ENCODE data around the gene CUTC.

The CUTC gene

GRCh38 chr10:99732033-99732842 lies at the start of gene CUTC, which contains the start of gene COX15:
TSS of gene CUTC (plus strand) at chr10:99732234. CDS start at chr10:99732349, 115 bp downstream.
TSS of gene COX15 (minus strand) at chr10:99732127. CDS start at chr10:99732049, 78 bp downstream.
- Histone ChIP-seq H3K9ac (ENCODE audit: low read length in 5 of 5) (peak within 1 kb of the TSS; percentile 87 to 99 (median 95)), H3K9me3 (ENCODE audit: control insufficient read depth in 5 of 5, low read length in 5 of 5) (no peaks in the 10 kb centered on the region)

GRCh38 chr10:99682752-99683151 lies 49.3 kb upstream of the CUTC start:
- no peaks in the 10 kb centered on the region for H3K27me3 ChIP-seq (ENCODE audit: control insufficient read depth in 5 of 5, insufficient read depth in 4 of 5, low read length in 5 of 5)
- no peak overlapping the region for H3K4me3 ChIP-seq (ENCODE audit: low read depth in 1 of 5, low read length in 5 of 5)
- H3K4me1 ChIP-seq (ENCODE audit: control insufficient read depth in 5 of 5, insufficient read depth in 5 of 5, low read length in 5 of 5): peaks cover 0 to 13% (median 0%) of the 10 kb centered on the region in 5 donors
- H3K9ac ChIP-seq (ENCODE audit: low read length in 5 of 5): no peak overlapping the region
- no peak overlapping the region for H3K27ac ChIP-seq (ENCODE audit: low read depth, low read length)
- H3K9me3 ChIP-seq (ENCODE audit: control insufficient read depth in 5 of 5, low read length in 5 of 5): no peaks in the 10 kb centered on the region
- peaks cover 11 to 26% (median 12%) of the 10 kb centered on the region in 5 donors for H3K36me3 ChIP-seq (ENCODE audit: control insufficient read depth in 5 of 5, insufficient read depth in 5 of 5, low read length in 5 of 5)

More at GRCh38 chr10:99732033-99732842, at the start of gene CUTC, which contains the start of gene COX15:
- H3K27me3 ChIP-seq (ENCODE audit: control insufficient read depth in 5 of 5, insufficient read depth in 4 of 5, low read length in 5 of 5): no peaks in the 10 kb centered on the region
- peak within 1 kb of the TSS; percentile 81 to 100 (median 99) for H3K4me3 ChIP-seq (ENCODE audit: low read depth in 1 of 5, low read length in 5 of 5)
- peak within 1 kb of the TSS; percentile 93 for H3K27ac ChIP-seq (ENCODE audit: low read depth, low read length)
- peaks cover 1 to 38% (median 26%) of the 10 kb centered on the region in 5 donors for H3K4me1 ChIP-seq (ENCODE audit: control insufficient read depth in 5 of 5, insufficient read depth in 5 of 5, low read length in 5 of 5)
- peaks cover 4 to 23% (median 11%) of the 10 kb centered on the region in 5 donors for H3K36me3 ChIP-seq (ENCODE audit: control insufficient read depth in 5 of 5, insufficient read depth in 5 of 5, low read length in 5 of 5)

GRCh38 chr10:99685597-99685967 lies 46.5 kb upstream of the CUTC start:
- no peak overlapping the region for H3K9ac ChIP-seq (ENCODE audit: low read length in 5 of 5)
- H3K4me1 ChIP-seq (ENCODE audit: control insufficient read depth in 5 of 5, insufficient read depth in 5 of 5, low read length in 5 of 5): peaks cover 0 to 13% (median 0%) of the 10 kb centered on the region in 5 donors
- H3K9me3 ChIP-seq (ENCODE audit: control insufficient read depth in 5 of 5, low read length in 5 of 5): no peaks in the 10 kb centered on the region
- H3K27me3 ChIP-seq (ENCODE audit: control insufficient read depth in 5 of 5, insufficient read depth in 4 of 5, low read length in 5 of 5): no peaks in the 10 kb centered on the region
- H3K27ac ChIP-seq (ENCODE audit: low read depth, low read length): no peak overlapping the region
- H3K36me3 ChIP-seq (ENCODE audit: control insufficient read depth in 5 of 5, insufficient read depth in 5 of 5, low read length in 5 of 5): peaks cover 2 to 13% (median 3%) of the 10 kb centered on the region in 5 donors
- no peak overlapping the region for H3K4me3 ChIP-seq (ENCODE audit: low read depth in 1 of 5, low read length in 5 of 5)

GRCh38 chr10:99689461-99689860 lies 42.6 kb upstream of the CUTC start:
- Histone ChIP-seq H3K9ac (ENCODE audit: low read length in 5 of 5) (no peak overlapping the region), H3K4me1 (ENCODE audit: control insufficient read depth in 5 of 5, insufficient read depth in 5 of 5, low read length in 5 of 5) (peaks cover 0 to 6% (median 0%) of the 10 kb centered on the region in 5 donors), H3K27me3 (ENCODE audit: control insufficient read depth in 5 of 5, insufficient read depth in 4 of 5, low read length in 5 of 5) (no peaks in the 10 kb centered on the region), H3K36me3 (ENCODE audit: control insufficient read depth in 5 of 5, insufficient read depth in 5 of 5, low read length in 5 of 5) (peaks cover 8 to 32% (median 17%) of the 10 kb centered on the region in 5 donors), H3K27ac (ENCODE audit: low read depth, low read length) (no peak overlapping the region), H3K9me3 (ENCODE audit: control insufficient read depth in 5 of 5, low read length in 5 of 5) (no peaks in the 10 kb centered on the region), H3K4me3 (ENCODE audit: low read depth in 1 of 5, low read length in 5 of 5) (no peak overlapping the region)

GRCh38 chr10:99693933-99694583 lies 38.0 kb upstream of the CUTC start:
- H3K36me3 ChIP-seq (ENCODE audit: control insufficient read depth in 5 of 5, insufficient read depth in 5 of 5, low read length in 5 of 5): peaks cover 30 to 61% (median 42%) of the 10 kb centered on the region in 5 donors
- H3K9ac ChIP-seq (ENCODE audit: low read length in 5 of 5): no peak overlapping the region
- H3K9me3 ChIP-seq (ENCODE audit: control insufficient read depth in 5 of 5, low read length in 5 of 5): no peaks in the 10 kb centered on the region
- no peak overlapping the region for H3K4me3 ChIP-seq (ENCODE audit: low read depth in 1 of 5, low read length in 5 of 5)
- H3K27ac ChIP-seq (ENCODE audit: low read depth, low read length): no peak overlapping the region
- no peaks in the 10 kb centered on the region for H3K27me3 ChIP-seq (ENCODE audit: control insufficient read depth in 5 of 5, insufficient read depth in 4 of 5, low read length in 5 of 5)
- no peaks in the 10 kb centered on the region for H3K4me1 ChIP-seq (ENCODE audit: control insufficient read depth in 5 of 5, insufficient read depth in 5 of 5, low read length in 5 of 5)

GRCh38 chr10:99695761-99696160 lies 36.3 kb upstream of the CUTC start:
- peaks cover 30 to 68% (median 42%) of the 10 kb centered on the region in 5 donors for H3K36me3 ChIP-seq (ENCODE audit: control insufficient read depth in 5 of 5, insufficient read depth in 5 of 5, low read length in 5 of 5)
- no peak overlapping the region for H3K4me3 ChIP-seq (ENCODE audit: low read depth in 1 of 5, low read length in 5 of 5)
- no peaks in the 10 kb centered on the region for H3K27me3 ChIP-seq (ENCODE audit: control insufficient read depth in 5 of 5, insufficient read depth in 4 of 5, low read length in 5 of 5)
- no peak overlapping the region for H3K27ac ChIP-seq (ENCODE audit: low read depth, low read length)
- H3K4me1 ChIP-seq (ENCODE audit: control insufficient read depth in 5 of 5, insufficient read depth in 5 of 5, low read length in 5 of 5): no peaks in the 10 kb centered on the region
- no peak overlapping the region for H3K9ac ChIP-seq (ENCODE audit: low read length in 5 of 5)
- H3K9me3 ChIP-seq (ENCODE audit: control insufficient read depth in 5 of 5, low read length in 5 of 5): no peaks in the 10 kb centered on the region

- H3K27me3 ChIP-seq (ENCODE audit: control insufficient read depth in 5 of 5, insufficient read depth in 4 of 5, low read length in 5 of 5): no peaks in the 10 kb centered on the region
- no peak overlapping the region for H3K27ac ChIP-seq (ENCODE audit: low read depth, low read length)
- no peaks in the 10 kb centered on the region for H3K9me3 ChIP-seq (ENCODE audit: control insufficient read depth in 5 of 5, low read length in 5 of 5)
- no peak overlapping the region for H3K4me3 ChIP-seq (ENCODE audit: low read depth in 1 of 5, low read length in 5 of 5)
- H3K9ac ChIP-seq (ENCODE audit: low read length in 5 of 5): no peak overlapping the region
- H3K36me3 ChIP-seq (ENCODE audit: control insufficient read depth in 5 of 5, insufficient read depth in 5 of 5, low read length in 5 of 5): peaks cover 27 to 64% (median 41%) of the 10 kb centered on the region in 5 donors
- no peaks in the 10 kb centered on the region for H3K4me1 ChIP-seq (ENCODE audit: control insufficient read depth in 5 of 5, insufficient read depth in 5 of 5, low read length in 5 of 5)
Observed at GRCh38 chr10:99698504-99699080, 33.4 kb upstream of the CUTC start.

- H3K9ac ChIP-seq (ENCODE audit: low read length in 5 of 5): no peak overlapping the region
- H3K27ac ChIP-seq (ENCODE audit: low read depth, low read length): no peak overlapping the region
- H3K9me3 ChIP-seq (ENCODE audit: control insufficient read depth in 5 of 5, low read length in 5 of 5): no peaks in the 10 kb centered on the region
- peaks cover 22 to 72% (median 52%) of the 10 kb centered on the region in 5 donors for H3K36me3 ChIP-seq (ENCODE audit: control insufficient read depth in 5 of 5, insufficient read depth in 5 of 5, low read length in 5 of 5)
- no peak overlapping the region for H3K4me3 ChIP-seq (ENCODE audit: low read depth in 1 of 5, low read length in 5 of 5)
- H3K27me3 ChIP-seq (ENCODE audit: control insufficient read depth in 5 of 5, insufficient read depth in 4 of 5, low read length in 5 of 5): no peaks in the 10 kb centered on the region
- no peaks in the 10 kb centered on the region for H3K4me1 ChIP-seq (ENCODE audit: control insufficient read depth in 5 of 5, insufficient read depth in 5 of 5, low read length in 5 of 5)
Observed at GRCh38 chr10:99700649-99701048, 31.4 kb upstream of the CUTC start.

GRCh38 chr10:99708428-99709012 lies 23.5 kb upstream of the CUTC start:
- H3K27ac ChIP-seq (ENCODE audit: low read depth, low read length): no peak overlapping the region
- peaks cover 0 to 4% (median 0%) of the 10 kb centered on the region in 5 donors for H3K4me1 ChIP-seq (ENCODE audit: control insufficient read depth in 5 of 5, insufficient read depth in 5 of 5, low read length in 5 of 5)
- H3K9me3 ChIP-seq (ENCODE audit: control insufficient read depth in 5 of 5, low read length in 5 of 5): no peaks in the 10 kb centered on the region
- no peak overlapping the region for H3K4me3 ChIP-seq (ENCODE audit: low read depth in 1 of 5, low read length in 5 of 5)
- H3K9ac ChIP-seq (ENCODE audit: low read length in 5 of 5): no peak overlapping the region
- peaks cover 18 to 47% (median 33%) of the 10 kb centered on the region in 5 donors for H3K36me3 ChIP-seq (ENCODE audit: control insufficient read depth in 5 of 5, insufficient read depth in 5 of 5, low read length in 5 of 5)
- H3K27me3 ChIP-seq (ENCODE audit: control insufficient read depth in 5 of 5, insufficient read depth in 4 of 5, low read length in 5 of 5): no peaks in the 10 kb centered on the region

Measured in subcutaneous abdominal adipose tissue (tissue), 5 donors.